PC-3 (cell line): ENCODE results near the gene VDR. TPM values are rescaled to one million over a fixed set of nuclear protein-coding genes. Genes with fewer than 3 reads are reported as not detected.

Source experiments
- ATAC-seq: fragments of 200-7000 bp; cut with Tn5 transposase; 2 replicates; pipeline ENCODE4 v1.9.1; 2020; ENCODE audit warnings: mild to moderate bottlenecking, moderate library complexity
- BruUV-seq: library from RNA; stranded (reverse); fragments of 400-500 nt; replicated peaks from 2 replicates; lab custom pipeline; 2021; lab: Mats Ljungman, UMichigan
- CTCF ChIA-PET: fragments of 300-600 bp; sonication (Branson Sonifier 250); formaldehyde crosslinking; loops from one replicate; lab custom pipeline; 2022; ENCODE audit warnings: antibody characterized with exemption; lab: Charles Lee
- POLR2A ChIA-PET: fragments of 300-600 bp; sonication (Branson Sonifier 250); formaldehyde crosslinking; loops from one replicate; lab custom pipeline; 2022; ENCODE audit warnings: antibody characterized with exemption; ENCODE audit not compliant: unreplicated experiment; lab: Charles Lee
- DNase-seq: peaks from one replicate; pipeline ENCODE4 v3.0.0-alpha.2; 2015
- H2AFZ ChIP-seq: fragments of 300-600 bp; sonication (generic); 2 replicates; pipeline ENCODE4 v1.6.0; 2016; ENCODE audit warnings: antibody characterized with exemption, low read length
- H3F3A ChIP-seq: fragments of 300-600 bp; sonication (generic); one replicate; pipeline ENCODE4 v1.6.0; 2017; ENCODE audit warnings: antibody characterized with exemption, low read length, control low read depth, mild to moderate bottlenecking; ENCODE audit not compliant: unreplicated experiment
- H3K27ac ChIP-seq: fragments of 300-600 bp; sonication (generic); 2 replicates; pipeline ENCODE4 v1.5.1; 2016; ENCODE audit warnings: mild to moderate bottlenecking, low read length
- H3K27me3 ChIP-seq: fragments of 300-600 bp; sonication (generic); 2 replicates; pipeline ENCODE4 v1.6.1; 2016; ENCODE audit warnings: low read length, mixed read lengths
- H3K36me3 ChIP-seq: fragments of 300-600 bp; sonication (generic); 2 replicates; pipeline ENCODE4 v1.6.1; 2016; ENCODE audit warnings: low read depth, mixed run types, low read length, mixed read lengths
- H3K4me1 ChIP-seq: fragments of 300-600 bp; sonication (generic); 2 replicates; pipeline ENCODE4 v1.5.1; 2016; ENCODE audit warnings: low read length; ENCODE audit not compliant: insufficient read depth
- H3K4me2 ChIP-seq: fragments of 300-600 bp; sonication (generic); 2 replicates; pipeline ENCODE4 v1.6.0; 2016; ENCODE audit warnings: low read length
- H3K4me3 ChIP-seq: fragments of 300-600 bp; sonication (generic); 2 replicates; pipeline ENCODE4 v1.5.1; 2016; ENCODE audit warnings: mild to moderate bottlenecking, low read length, mixed read lengths
- H3K79me2 ChIP-seq: fragments of 300-600 bp; sonication (generic); 2 replicates; pipeline ENCODE4 v1.6.1; 2017; ENCODE audit warnings: low read length, mixed read lengths
- H3K9ac ChIP-seq: fragments of 300-600 bp; sonication (generic); 2 replicates; pipeline ENCODE4 v1.6.0; 2016; ENCODE audit warnings: mild to moderate bottlenecking, low read length
- H3K9me2 ChIP-seq: fragments of 300-600 bp; sonication (generic); replicated peaks from 2 replicates; pipeline ENCODE4 v1.6.1; 2016; ENCODE audit warnings: mixed run types, low read length, mixed read lengths
- H3K9me3 ChIP-seq: fragments of 300-600 bp; sonication (generic); 2 replicates; pipeline ENCODE4 v1.6.1; 2016; ENCODE audit warnings: low read length, mixed read lengths
- H4K20me1 ChIP-seq: fragments of 300-600 bp; sonication (generic); 2 replicates; pipeline ENCODE4 v1.6.1; 2016; ENCODE audit warnings: low read length, mixed read lengths
- EZH2 ChIP-seq: fragments of 300-600 bp; sonication (generic); IDR thresholded peaks from one replicate; pipeline ENCODE4 v1.6.1; 2017; ENCODE audit warnings: antibody characterized with exemption, mild to moderate bottlenecking, low read length; ENCODE audit not compliant: unreplicated experiment
- EZH2phosphoT487 ChIP-seq: fragments of 300-600 bp; sonication (generic); IDR thresholded peaks from 2 replicates; pipeline ENCODE4 v1.6.1; 2018; ENCODE audit warnings: mild to moderate bottlenecking, antibody characterized with exemption, low read length, borderline replicate concordance
- intact Hi-C: fragments of 100-400 bp; cut with micrococcal nuclease; formaldehyde crosslinking; loops from 2 replicates; pipeline ENCODE4 v1.9.0; 2023
- total RNA-seq: library from RNA; depleted of rRNA; stranded (reverse); fragments of >200 nt; gene quantifications from 2 replicates; pipeline ENCODE4 v1.2.3, GENCODE V29; 2014
- TF ChIP-seq, protein P1 (sequence below): fragments of 300-600 bp; sonication (generic); conservative IDR thresholded peaks from 2 replicates; pipeline ENCODE4 v1.5.1; 2017; ENCODE audit warnings: antibody characterized with exemption, low read depth, mild to moderate bottlenecking, low read length

The VDR gene
- total RNA-seq, 1 experiment from 2014 or later = 19.9 TPM

DNA sequence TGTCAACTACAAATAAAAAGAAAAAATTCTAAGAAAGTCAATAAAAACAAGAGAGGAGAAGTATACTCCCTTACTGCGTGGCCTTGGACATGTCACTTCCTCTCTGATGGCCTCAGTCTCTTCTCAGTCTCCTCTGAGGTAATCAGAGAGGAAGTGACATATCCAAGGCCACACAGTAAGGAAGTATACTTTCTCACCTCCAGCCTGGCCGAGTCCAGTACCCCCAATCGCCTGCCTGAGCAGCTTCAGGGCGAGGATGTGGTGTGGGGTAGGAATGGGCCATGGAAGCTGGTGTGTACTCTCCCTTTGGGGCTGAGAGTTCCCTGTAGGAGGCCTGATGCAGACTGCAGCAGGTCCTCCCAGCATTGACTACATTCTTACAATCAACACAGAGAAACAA lies 15.8 kb downstream of the VDR start:
- TF ChIP-seq, protein P1, sequence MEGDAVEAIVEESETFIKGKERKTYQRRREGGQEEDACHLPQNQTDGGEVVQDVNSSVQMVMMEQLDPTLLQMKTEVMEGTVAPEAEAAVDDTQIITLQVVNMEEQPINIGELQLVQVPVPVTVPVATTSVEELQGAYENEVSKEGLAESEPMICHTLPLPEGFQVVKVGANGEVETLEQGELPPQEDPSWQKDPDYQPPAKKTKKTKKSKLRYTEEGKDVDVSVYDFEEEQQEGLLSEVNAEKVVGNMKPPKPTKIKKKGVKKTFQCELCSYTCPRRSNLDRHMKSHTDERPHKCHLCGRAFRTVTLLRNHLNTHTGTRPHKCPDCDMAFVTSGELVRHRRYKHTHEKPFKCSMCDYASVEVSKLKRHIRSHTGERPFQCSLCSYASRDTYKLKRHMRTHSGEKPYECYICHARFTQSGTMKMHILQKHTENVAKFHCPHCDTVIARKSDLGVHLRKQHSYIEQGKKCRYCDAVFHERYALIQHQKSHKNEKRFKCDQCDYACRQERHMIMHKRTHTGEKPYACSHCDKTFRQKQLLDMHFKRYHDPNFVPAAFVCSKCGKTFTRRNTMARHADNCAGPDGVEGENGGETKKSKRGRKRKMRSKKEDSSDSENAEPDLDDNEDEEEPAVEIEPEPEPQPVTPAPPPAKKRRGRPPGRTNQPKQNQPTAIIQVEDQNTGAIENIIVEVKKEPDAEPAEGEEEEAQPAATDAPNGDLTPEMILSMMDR = no peak
- no peak for TF ChIP-seq EZH2
- TF ChIP-seq EZH2phosphoT487 = no peak

GRCh38 chr12:47888153-47888819 lies 16.5 kb downstream of the VDR start:
- Histone ChIP-seq H3F3A (no peaks in the 10 kb centered on the region), H3K9me2 (no peaks in the 10 kb centered on the region), H3K4me1 (no peaks in the 10 kb centered on the region), H3K9me3 (no peaks in the 10 kb centered on the region), H2AFZ (no peak overlapping the region), H4K20me1 (no peaks in the 10 kb centered on the region), H3K4me2 (no peak overlapping the region), H3K27me3 (no peaks in the 10 kb centered on the region), H3K9ac (no peak overlapping the region), H3K4me3 (no peak overlapping the region), H3K27ac (no peak overlapping the region), H3K36me3 (peaks cover 3% of the 10 kb centered on the region; the same call in 1 of the 2 replicates), H3K79me2 (0 out of 2 replicates have a peak, but pooled peaks cover 6% of the 10 kb centered on the region)
- TF ChIP-seq, protein P1 = no peak
- TF ChIP-seq EZH2phosphoT487 (no peak), EZH2 (no peak)
- no peak for DNase-seq
- intact Hi-C loops = no loop called here
- ChIA-PET CTCF (interaction anchor here (0.9 kb wide), 1 partner anchor 49 kb away, joined by 3 read pairs; no protein-coding TSS in a partner anchor), POLR2A (no interaction called here)
- no TSS peak for BruUV-seq
- no peak for ATAC-seq

More for the DNA sequence above, 15.8 kb downstream of the VDR start:
- ChIA-PET CTCF (no interaction called here), POLR2A (no interaction called here)
- Histone ChIP-seq H3K9me3 (no peaks in the 10 kb centered on the region), H3K4me2 (no peak overlapping the region), H3K27ac (no peak overlapping the region), H3K36me3 (peaks cover 3% of the 10 kb centered on the region; the same call in 1 of the 2 replicates), H2AFZ (no peak overlapping the region), H3K9me2 (no peaks in the 10 kb centered on the region), H4K20me1 (no peaks in the 10 kb centered on the region), H3K79me2 (peaks cover 13% of the 10 kb centered on the region; the same call in 1 of the 2 replicates), H3K9ac (no peak overlapping the region), H3K27me3 (no peaks in the 10 kb centered on the region), H3F3A (no peaks in the 10 kb centered on the region), H3K4me1 (no peaks in the 10 kb centered on the region), H3K4me3 (no peak overlapping the region)
- intact Hi-C loops = no loop called here
- DNase-seq (no peak), ATAC-seq (no peak)
- BruUV-seq = no TSS peak

DNA sequence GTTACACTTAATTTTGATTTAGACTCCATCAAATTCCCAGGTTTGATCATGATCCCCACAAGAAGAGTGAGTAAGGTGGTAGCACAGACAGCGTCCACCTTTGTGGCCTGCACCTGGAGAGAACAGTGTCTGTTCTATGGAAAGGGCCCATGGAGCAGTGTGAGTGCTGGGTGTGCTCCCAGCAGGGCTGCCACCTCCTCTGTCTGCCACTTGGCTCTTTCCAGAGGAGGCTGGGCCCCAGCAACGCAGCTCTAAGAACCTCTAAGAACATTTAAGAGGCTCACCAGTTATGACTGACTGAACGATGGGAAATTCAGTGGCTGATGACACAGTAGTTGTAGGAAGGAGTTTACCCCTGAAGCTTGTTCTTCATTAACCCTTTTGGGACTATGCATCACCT lies 17.3 kb downstream of the VDR start:
- Histone ChIP-seq H3K9me3 (no peaks in the 10 kb centered on the region), H3K79me2 (0 out of 2 replicates have a peak, but pooled peaks cover 6% of the 10 kb centered on the region), H3K27ac (no peak overlapping the region), H3K4me2 (no peak overlapping the region), H3F3A (no peaks in the 10 kb centered on the region), H3K9me2 (no peaks in the 10 kb centered on the region), H3K36me3 (peaks cover 3% of the 10 kb centered on the region; the same call in 1 of the 2 replicates), H3K4me3 (no peak overlapping the region), H3K27me3 (no peaks in the 10 kb centered on the region), H4K20me1 (no peaks in the 10 kb centered on the region), H3K9ac (no peak overlapping the region), H2AFZ (no peak overlapping the region), H3K4me1 (no peaks in the 10 kb centered on the region)
- DNase-seq (no peak), ATAC-seq (no peak)
- ChIA-PET CTCF (no interaction called here), POLR2A (interaction anchor here (0.6 kb wide), 1 partner anchor 199 kb away, joined by 6 read pairs; no protein-coding TSS in a partner anchor)
- TF ChIP-seq EZH2phosphoT487 (no peak), EZH2 (no peak)
- TF ChIP-seq, protein P1 = no peak
- BruUV-seq = no TSS peak
- intact Hi-C loops = no loop called here
